ENCODE measurements around the gene RTP4.

DNA sequence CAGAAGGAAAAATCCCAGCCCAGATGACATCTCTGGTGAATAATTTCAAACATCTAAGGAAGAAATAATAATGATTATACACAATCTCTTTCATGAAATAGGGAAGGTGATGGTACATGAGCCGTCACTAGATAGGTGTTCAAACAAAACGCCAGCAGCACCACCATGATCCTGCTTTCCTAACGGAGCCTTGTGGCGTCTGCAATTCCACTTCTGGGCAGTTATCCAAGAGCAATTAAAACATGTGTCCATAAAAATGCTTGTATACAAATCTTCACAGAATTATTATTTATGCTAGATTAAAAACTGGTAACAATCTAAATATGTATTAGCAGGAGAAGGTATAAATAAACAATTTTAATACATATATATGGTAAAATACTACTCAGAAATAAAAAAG lies 33.7 kb downstream of the RTP4 start:
- TF ChIP-seq, protein P1, sequence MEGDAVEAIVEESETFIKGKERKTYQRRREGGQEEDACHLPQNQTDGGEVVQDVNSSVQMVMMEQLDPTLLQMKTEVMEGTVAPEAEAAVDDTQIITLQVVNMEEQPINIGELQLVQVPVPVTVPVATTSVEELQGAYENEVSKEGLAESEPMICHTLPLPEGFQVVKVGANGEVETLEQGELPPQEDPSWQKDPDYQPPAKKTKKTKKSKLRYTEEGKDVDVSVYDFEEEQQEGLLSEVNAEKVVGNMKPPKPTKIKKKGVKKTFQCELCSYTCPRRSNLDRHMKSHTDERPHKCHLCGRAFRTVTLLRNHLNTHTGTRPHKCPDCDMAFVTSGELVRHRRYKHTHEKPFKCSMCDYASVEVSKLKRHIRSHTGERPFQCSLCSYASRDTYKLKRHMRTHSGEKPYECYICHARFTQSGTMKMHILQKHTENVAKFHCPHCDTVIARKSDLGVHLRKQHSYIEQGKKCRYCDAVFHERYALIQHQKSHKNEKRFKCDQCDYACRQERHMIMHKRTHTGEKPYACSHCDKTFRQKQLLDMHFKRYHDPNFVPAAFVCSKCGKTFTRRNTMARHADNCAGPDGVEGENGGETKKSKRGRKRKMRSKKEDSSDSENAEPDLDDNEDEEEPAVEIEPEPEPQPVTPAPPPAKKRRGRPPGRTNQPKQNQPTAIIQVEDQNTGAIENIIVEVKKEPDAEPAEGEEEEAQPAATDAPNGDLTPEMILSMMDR (IDR thresholded peaks at IDR 0.05), result no peak
- TF ChIP-seq POLR2A (IDR thresholded peaks at IDR 0.05), result no peak

Measured in lower leg skin (tissue), 3 donors.